Kidney epithelial cell (primary cell): Measurements from ENCODE around the gene IL1RN. TPM values are rescaled to one million over a fixed set of nuclear protein-coding genes. Genes with fewer than 3 reads are reported as not detected.
A peak's percentile ranks its signal among the peaks of the same experiment; 100 is the strongest.

ENCODE experiments used
- DNase-seq: peaks from one replicate; pipeline ENCODE4 v3.0.0-alpha.2; 2010; ENCODE audit warnings: low read depth
- H3K27me3 ChIP-seq: 2 replicates; pipeline ENCODE4 v1.6.0; 2011; ENCODE audit warnings: low read length; ENCODE audit not compliant: control insufficient read depth, insufficient read depth
- H3K36me3 ChIP-seq: 2 replicates; pipeline ENCODE4 v1.5.1; 2011; ENCODE audit warnings: low read length; ENCODE audit not compliant: control insufficient read depth, insufficient read depth
- H3K4me3 ChIP-seq: 2 replicates; pipeline ENCODE4 v1.5.1; 2011; ENCODE audit warnings: low read depth, mild to moderate bottlenecking, control low read depth, low read length
- total RNA-seq: library from RNA; depleted of rRNA; stranded (reverse); fragments of >200 nt; gene quantifications from 2 replicates; pipeline ENCODE4 v1.2.3, GENCODE V29; 2015
- TF ChIP-seq, protein P1 (sequence below): IDR thresholded peaks from 2 replicates; pipeline ENCODE4 v1.5.1; 2011; ENCODE audit warnings: mild to moderate bottlenecking, moderate library complexity, low read length, control low read depth, inconsistent platforms; ENCODE audit not compliant: insufficient read depth, poor library complexity, severe bottlenecking

Gene IL1RN
- total RNA-seq, 1 donor from 2014 or later = 11.3 TPM

DNA sequence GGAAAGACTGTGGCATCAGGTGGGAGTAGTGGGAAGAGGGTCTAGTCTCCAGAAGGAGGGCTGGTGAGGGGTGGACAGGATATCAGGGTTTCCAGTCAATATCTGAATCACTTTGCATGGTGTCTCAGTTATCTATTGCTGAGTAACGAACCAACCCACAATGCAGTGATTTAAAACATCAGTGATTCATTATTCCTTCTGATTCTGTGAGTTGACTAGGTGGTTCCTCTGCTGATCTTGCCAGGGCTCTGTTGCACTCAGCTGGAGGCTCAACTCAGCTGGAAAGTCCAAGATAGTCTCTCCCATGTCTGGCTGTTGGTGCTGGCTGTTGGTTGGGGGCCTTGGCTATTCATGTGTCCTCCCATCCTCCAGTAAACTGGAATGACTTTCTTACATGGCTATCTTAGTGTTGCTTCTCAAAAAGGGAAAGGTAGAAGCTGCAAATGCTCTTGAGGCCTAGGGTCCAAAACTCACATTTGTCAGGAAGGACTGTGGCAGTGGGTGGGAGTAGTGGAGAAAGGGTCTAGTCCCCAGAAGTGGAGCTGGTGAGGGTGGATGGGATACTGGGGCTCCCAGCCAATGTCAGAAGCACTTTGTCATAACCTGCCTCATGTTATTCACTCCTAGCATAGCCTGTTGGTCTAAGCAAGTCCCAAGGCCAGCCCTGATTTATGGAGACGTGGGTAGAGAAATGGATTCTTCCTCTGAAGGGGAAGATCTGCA lies 45.7 kb upstream of the IL1RN start:
- TF ChIP-seq, protein P1, sequence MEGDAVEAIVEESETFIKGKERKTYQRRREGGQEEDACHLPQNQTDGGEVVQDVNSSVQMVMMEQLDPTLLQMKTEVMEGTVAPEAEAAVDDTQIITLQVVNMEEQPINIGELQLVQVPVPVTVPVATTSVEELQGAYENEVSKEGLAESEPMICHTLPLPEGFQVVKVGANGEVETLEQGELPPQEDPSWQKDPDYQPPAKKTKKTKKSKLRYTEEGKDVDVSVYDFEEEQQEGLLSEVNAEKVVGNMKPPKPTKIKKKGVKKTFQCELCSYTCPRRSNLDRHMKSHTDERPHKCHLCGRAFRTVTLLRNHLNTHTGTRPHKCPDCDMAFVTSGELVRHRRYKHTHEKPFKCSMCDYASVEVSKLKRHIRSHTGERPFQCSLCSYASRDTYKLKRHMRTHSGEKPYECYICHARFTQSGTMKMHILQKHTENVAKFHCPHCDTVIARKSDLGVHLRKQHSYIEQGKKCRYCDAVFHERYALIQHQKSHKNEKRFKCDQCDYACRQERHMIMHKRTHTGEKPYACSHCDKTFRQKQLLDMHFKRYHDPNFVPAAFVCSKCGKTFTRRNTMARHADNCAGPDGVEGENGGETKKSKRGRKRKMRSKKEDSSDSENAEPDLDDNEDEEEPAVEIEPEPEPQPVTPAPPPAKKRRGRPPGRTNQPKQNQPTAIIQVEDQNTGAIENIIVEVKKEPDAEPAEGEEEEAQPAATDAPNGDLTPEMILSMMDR = no peak
- no peak for DNase-seq
- H3K36me3 ChIP-seq = no peaks in the 10 kb centered on the region
- H3K4me3 ChIP-seq = no peak overlapping the region
- no peaks in the 10 kb centered on the region for H3K27me3 ChIP-seq

GRCh38 chr2:113083296-113083695 lies 44.1 kb upstream of the IL1RN start:
- H3K27me3 ChIP-seq = no peaks in the 10 kb centered on the region
- H3K4me3 ChIP-seq = no peak overlapping the region
- no peak for DNase-seq
- TF ChIP-seq, protein P1 = no peak
- no peaks in the 10 kb centered on the region for H3K36me3 ChIP-seq

DNA sequence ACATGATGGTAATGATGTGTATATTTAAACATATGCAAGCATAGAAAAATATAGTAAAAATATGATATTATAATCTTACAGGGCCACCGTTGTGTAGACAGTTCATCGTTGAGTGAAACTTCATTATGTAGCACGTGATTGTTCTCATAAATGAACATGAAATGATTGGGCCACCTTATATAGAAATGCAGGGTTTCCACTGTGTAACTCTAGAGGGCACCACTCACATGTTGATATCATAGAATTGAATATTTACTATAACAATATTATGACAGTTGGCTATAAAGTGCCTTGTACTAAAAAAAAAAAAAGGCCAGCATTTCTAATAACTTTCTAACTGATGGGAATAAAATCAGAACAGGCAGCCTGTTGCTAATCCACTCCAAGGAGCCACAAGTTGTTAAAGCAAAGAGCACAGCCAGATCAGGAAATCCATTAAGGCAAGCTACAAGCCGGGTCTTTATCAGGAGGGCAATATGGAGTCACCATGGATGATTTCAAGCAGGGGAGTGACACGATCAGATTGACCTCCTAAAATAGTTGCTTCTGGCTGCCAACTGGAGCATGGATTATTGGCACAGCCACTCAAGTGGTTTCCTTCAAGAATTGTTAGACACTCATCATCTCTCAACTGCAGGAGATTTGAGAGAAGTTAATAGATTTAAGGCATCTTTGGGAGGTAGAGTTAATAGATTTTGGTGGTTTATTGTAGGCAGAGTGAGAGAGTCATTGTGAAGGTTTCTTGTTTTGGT lies 43.0 kb upstream of the IL1RN start:
- no peak for DNase-seq
- H3K36me3 ChIP-seq = no peaks in the 10 kb centered on the region
- TF ChIP-seq, protein P1 = peak; percentile 34
- no peak overlapping the region for H3K4me3 ChIP-seq
- H3K27me3 ChIP-seq = no peaks in the 10 kb centered on the region

DNA sequence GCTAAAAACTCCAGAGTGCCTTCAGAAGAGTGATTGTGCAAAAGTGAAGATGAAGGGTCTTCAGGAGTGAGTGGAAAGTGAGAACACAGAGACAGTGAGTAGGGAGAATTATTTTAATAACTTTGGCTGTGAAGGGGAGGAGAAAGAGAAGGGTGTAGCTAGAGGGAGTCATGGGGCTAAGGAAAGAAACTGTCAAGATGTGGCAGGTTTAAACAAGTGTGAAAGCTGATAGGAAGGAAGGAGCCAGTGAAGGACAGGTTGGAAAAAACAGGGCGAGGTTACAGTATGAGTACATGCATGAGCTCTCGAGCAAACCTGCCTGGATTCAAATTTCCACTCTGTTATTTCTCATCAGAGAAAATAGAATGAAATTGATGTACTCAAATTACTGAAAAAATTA lies 41.9 kb upstream of the IL1RN start:
- TF ChIP-seq, protein P1 = no peak
- Histone ChIP-seq H3K4me3 (no peak overlapping the region), H3K36me3 (no peaks in the 10 kb centered on the region), H3K27me3 (peaks cover 6% of the 10 kb centered on the region)
- no peak for DNase-seq

- peaks cover 8% of the 10 kb centered on the region for H3K27me3 ChIP-seq
- TF ChIP-seq, protein P1 = no peak
- DNase-seq = no peak
- no peak overlapping the region for H3K4me3 ChIP-seq
- no peaks in the 10 kb centered on the region for H3K36me3 ChIP-seq
Measured at GRCh38 chr2:113088213-113088992, 39.0 kb upstream of the IL1RN start.
